Esophagus mucosa (tissue), 1 donor: ENCODE measurements around the gene ZNF582. TPM values are rescaled to one million over a fixed set of nuclear protein-coding genes. Genes with fewer than 3 reads are reported as not detected.
A peak's percentile ranks its signal among the peaks of the same experiment; 100 is the strongest.

Experiments used
- ATAC-seq: fragments of 200-7000 bp; cut with Tn5 transposase; one replicate; pipeline ENCODE4 v1.9.1; 2020
- total RNA-seq: library from RNA; stranded (reverse); gene quantifications from one replicate; pipeline ENCODE4 v1.2.4, GENCODE V29; 2023
- donor health status: DM: yes; HTN: yes; CAD: no.

ZNF582 gene
- total RNA-seq: 0.92 TPM

GRCh38 chr19:56393119-56394012, at the start of gene ZNF582:
ZNF582 (minus strand) TSS chr19:56393534; CDS start chr19:56391752, 1,782 bp downstream.
- ATAC-seq: peak; percentile 99

DNA sequence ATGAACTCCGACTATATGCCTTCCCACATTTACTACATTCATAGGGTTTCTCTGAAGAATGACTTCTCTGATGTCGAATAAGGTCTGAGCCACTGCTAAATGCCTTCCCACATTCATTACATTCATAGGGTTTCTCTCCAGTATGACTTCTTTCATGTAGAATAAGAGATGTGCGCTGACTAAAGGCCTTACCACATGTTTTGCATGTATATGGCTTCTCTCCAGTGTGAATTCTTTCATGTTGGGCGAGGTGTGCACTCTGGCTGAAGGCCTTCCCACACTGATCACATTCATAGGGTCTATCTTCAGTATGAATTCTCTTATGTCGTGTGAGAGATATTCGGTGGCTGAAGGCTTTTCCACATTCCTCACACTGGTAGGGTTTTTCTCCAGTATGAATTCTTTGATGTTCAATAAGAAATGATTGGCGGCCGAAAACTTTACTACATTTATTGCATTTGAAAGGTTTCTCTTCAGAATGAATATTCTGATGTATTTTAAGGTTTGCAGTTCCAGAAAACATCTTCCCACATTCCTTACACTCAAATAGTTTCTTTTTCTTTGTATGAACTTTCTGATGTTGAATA, 48.0 kb upstream of the ZNF582 start:
- no peak for ATAC-seq

GRCh38 chr19:56423985-56424353, 30.6 kb upstream of the ZNF582 start:
- no peak for ATAC-seq

- no peak for ATAC-seq
Measured at GRCh38 chr19:56423276-56423984, 30.1 kb upstream of the ZNF582 start.

DNA sequence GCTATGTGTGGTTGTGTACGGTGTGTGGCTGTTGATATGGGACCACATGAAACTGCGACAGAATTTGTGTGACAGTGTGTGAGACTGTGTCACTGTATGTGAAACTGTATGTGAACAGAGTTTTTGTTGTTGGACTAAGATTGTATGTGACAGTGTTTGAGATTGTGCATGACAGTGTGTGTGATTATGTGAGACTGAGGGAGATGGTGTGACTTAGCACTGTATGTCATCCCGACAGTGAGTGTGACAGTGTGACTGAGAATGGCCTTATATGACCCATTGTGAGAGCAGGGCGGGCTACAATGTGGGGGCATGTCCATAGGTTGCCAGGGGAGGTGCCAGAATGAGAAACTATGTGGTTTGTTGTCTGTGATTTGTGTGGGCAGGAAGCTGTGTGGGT, 11.7 kb upstream of the ZNF582 start:
- no peak for ATAC-seq

DNA sequence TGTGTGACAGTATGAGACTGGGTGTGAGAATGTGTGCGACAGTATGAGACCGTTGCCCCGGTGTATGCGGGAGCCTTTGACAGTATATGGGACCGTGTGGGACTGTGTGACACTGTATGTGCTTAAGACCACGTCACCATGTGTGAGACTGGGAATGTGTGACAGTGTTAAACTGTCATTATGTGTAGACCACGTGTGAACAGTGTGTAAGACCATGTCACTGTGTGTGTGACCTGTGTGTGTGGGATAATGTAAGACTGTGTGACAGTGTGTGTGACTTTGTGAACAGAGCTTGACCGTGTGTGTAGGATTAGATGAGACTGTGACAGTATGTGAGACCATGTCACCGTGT, 11.3 kb upstream of the ZNF582 start:
- no peak for ATAC-seq

GRCh38 chr19:56403764-56404704, 10.7 kb upstream of the ZNF582 start, which contains the start of gene ZNF583:
ZNF583 (plus strand) TSS chr19:56404332; CDS start chr19:56407115, 2,783 bp downstream.
- ATAC-seq: peak; percentile 99

- ATAC-seq: no peak
Measured at GRCh38 chr19:56403261-56403660, 9.9 kb upstream of the ZNF582 start.

DNA sequence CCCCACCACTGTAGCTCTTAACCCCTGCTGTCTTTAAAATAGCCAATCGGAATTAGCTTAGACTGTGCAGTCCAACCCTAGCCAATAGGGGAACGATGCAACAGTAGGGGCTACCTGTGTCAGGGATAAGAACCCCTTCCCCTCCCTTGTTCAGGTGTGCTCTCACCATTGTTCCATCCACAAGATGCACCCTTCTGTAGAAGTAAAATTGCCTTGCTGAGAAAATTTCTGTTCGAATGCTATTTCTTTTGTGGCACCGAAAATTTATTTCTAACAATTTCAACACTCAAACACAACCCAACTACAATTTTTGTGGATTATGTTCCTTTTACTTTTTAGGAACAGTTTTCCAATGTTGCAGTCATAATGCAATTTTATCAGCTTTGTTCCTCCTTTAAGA, 7.2 kb upstream of the ZNF582 start:
- no peak for ATAC-seq

GRCh38 chr19:56398809-56399208, 5.5 kb upstream of the ZNF582 start:
- ATAC-seq: no peak

- ATAC-seq: no peak
Measured at GRCh38 chr19:56383826-56384605, 9.3 kb downstream of the ZNF582 start.

- ATAC-seq: no peak
Measured at GRCh38 chr19:56377105-56377924, 16.0 kb downstream of the ZNF582 start.

- no peak for ATAC-seq
Measured at GRCh38 chr19:56372281-56372680, 21.1 kb downstream of the ZNF582 start.

- ATAC-seq: no peak
Measured at GRCh38 chr19:56369886-56370676, 23.3 kb downstream of the ZNF582 start.

- ATAC-seq: peak; percentile 98
Measured at GRCh38 chr19:56367829-56368711, 25.3 kb downstream of the ZNF582 start.

DNA sequence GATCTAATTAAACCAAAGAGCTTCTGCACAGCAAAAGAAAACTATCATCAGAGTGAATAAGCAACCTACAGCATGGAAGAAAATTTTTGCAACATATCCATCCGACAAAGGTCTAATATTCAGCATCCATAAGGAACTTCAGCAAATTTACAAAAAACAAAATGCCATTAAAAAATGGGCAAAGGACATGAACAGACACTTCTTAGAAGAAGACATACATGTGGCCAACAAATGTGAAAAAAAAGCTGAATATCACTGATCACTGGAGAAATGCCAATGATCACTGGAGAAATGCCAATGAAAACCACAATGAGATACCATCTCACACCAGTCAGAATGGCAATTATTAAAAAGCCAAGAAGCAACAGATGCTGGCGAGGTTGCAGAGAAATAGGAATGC, 32.5 kb downstream of the ZNF582 start:
- ATAC-seq: no peak

- no peak for ATAC-seq
Measured at GRCh38 chr19:56356944-56357343, 36.4 kb downstream of the ZNF582 start.

- ATAC-seq: no peak
Measured at GRCh38 chr19:56355517-56355916, 37.8 kb downstream of the ZNF582 start.

GRCh38 chr19:56351208-56351607, 42.1 kb downstream of the ZNF582 start:
- ATAC-seq: no peak
